BE2C (cell line): Measurements from ENCODE around the gene POLD4.

ENCODE experiments used
- DNase-seq: peaks from one replicate; pipeline ENCODE4 v3.0.0-alpha.2; 2020
- H3K27me3 ChIP-seq: fragments of 250-450 bp; sonication (Bioruptor Pico); 2 replicates; pipeline ENCODE4 v1.5.1; 2020; ENCODE audit warnings: mild to moderate bottlenecking
- H3K36me3 ChIP-seq: fragments of 250-450 bp; sonication (Bioruptor Pico); 2 replicates; pipeline ENCODE4 v1.5.1; 2020; ENCODE audit warnings: mild to moderate bottlenecking
- H3K4me1 ChIP-seq: fragments of 250-450 bp; sonication (Bioruptor Pico); 2 replicates; pipeline ENCODE4 v1.5.1; 2020
- H3K4me3 ChIP-seq: 2 replicates; pipeline ENCODE4 v1.5.1; 2011; ENCODE audit warnings: low read depth, low read length
- H3K9me3 ChIP-seq: fragments of 250-450 bp; sonication (Bioruptor Pico); 2 replicates; pipeline ENCODE4 v1.5.1; 2020
- TF ChIP-seq, protein P1 (sequence below): IDR thresholded peaks from 2 replicates; pipeline ENCODE4 v1.5.1; 2012; ENCODE audit warnings: mild to moderate bottlenecking, low read depth, low read length

Gene POLD4

GRCh38 chr11:67311051-67311555 lies 42.2 kb downstream of the POLD4 start:
- no peaks in the 10 kb centered on the region for H3K36me3 ChIP-seq
- TF ChIP-seq, protein P1, sequence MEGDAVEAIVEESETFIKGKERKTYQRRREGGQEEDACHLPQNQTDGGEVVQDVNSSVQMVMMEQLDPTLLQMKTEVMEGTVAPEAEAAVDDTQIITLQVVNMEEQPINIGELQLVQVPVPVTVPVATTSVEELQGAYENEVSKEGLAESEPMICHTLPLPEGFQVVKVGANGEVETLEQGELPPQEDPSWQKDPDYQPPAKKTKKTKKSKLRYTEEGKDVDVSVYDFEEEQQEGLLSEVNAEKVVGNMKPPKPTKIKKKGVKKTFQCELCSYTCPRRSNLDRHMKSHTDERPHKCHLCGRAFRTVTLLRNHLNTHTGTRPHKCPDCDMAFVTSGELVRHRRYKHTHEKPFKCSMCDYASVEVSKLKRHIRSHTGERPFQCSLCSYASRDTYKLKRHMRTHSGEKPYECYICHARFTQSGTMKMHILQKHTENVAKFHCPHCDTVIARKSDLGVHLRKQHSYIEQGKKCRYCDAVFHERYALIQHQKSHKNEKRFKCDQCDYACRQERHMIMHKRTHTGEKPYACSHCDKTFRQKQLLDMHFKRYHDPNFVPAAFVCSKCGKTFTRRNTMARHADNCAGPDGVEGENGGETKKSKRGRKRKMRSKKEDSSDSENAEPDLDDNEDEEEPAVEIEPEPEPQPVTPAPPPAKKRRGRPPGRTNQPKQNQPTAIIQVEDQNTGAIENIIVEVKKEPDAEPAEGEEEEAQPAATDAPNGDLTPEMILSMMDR: no peak
- H3K4me3 ChIP-seq: no peak overlapping the region
- DNase-seq: no peak
- peaks cover 2% of the 10 kb centered on the region; the same call in 1 of the 2 replicates for H3K4me1 ChIP-seq
- H3K27me3 ChIP-seq: no peaks in the 10 kb centered on the region
- H3K9me3 ChIP-seq: no peaks in the 10 kb centered on the region

DNA sequence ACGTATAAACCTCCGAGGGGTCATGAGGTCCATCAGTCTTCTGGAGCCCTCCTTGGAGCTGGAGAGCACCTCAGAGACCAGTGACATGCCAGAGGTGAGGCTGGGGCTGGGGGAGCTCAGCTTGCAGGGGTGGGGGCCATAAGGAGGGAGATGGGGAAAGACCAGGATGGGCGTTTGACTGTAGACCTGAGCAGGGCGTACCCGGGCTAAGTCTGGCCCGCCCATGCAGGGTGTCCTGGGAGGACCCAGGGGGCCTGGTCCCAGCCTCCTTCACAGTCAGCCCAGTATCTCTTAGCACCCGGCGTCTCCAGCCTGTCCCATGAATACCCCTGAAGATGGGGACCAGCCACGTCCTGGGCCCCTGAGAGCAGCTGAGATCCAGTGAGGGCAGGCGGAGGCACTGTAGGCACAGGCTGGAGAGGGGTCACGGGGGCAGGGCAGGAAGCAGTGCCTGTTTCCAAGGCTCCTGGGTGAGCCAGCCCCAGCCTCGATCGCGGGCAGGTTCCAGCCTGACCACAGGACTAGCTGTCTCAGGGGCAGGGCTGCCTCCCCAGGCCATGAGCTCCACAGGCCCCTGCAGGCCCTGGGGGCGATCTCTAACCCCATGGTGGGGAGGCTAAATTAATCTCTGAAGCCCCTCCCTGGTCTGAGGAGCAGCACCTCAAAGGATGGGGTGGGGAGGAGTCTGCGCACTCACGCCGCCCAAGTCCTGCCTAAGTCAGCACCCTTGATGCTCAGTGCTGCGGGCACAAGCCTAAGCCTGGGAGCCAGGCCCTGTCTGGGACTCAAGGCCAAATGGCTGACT lies 42.9 kb downstream of the POLD4 start:
- no peaks in the 10 kb centered on the region for H3K36me3 ChIP-seq
- no peak for DNase-seq
- no peaks in the 10 kb centered on the region for H3K27me3 ChIP-seq
- no peaks in the 10 kb centered on the region for H3K9me3 ChIP-seq
- H3K4me3 ChIP-seq: no peak overlapping the region
- peaks cover 2% of the 10 kb centered on the region; the same call in 1 of the 2 replicates for H3K4me1 ChIP-seq
- TF ChIP-seq, protein P1: no peak

DNA sequence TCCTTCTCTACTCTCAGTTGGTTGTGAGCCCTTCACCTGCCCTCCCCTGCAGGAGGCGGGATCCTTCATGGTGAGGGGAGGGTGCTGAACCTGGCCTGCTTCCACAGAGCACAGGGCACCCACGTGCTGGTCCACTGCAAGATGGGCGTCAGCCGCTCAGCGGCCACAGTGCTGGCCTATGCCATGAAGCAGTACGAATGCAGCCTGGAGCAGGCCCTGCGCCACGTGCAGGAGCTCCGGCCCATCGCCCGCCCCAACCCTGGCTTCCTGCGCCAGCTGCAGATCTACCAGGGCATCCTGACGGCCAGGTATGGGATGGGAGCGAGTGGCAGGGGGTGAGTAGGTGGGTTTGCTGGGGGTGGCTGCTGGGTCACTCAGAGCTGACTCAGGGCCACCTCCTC lies 43.7 kb downstream of the POLD4 start:
- TF ChIP-seq, protein P1: no peak
- no peak for DNase-seq
- Histone ChIP-seq H3K36me3 (no peaks in the 10 kb centered on the region), H3K9me3 (no peaks in the 10 kb centered on the region), H3K4me1 (peaks cover 2% of the 10 kb centered on the region; the same call in 1 of the 2 replicates), H3K27me3 (no peaks in the 10 kb centered on the region), H3K4me3 (no peak overlapping the region)

DNA sequence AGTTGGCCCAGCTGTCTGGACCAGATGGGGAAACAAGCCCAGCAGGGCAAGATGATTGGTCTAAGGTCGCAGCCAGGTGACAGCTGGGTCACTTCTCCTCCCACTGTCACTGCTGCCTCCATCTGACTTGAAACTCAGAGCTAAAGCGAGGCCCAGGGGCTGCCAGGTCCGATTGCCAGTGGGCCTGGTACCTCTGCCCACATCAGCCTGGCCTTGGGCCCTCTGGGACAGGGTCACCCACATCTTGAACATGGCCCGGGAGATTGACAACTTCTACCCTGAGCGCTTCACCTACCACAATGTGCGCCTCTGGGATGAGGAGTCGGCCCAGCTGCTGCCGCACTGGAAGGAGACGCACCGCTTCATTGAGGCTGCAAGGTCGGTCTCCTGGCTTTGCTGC lies 44.2 kb downstream of the POLD4 start:
- no peaks in the 10 kb centered on the region for H3K9me3 ChIP-seq
- no peaks in the 10 kb centered on the region for H3K27me3 ChIP-seq
- peaks cover 2% of the 10 kb centered on the region; the same call in 1 of the 2 replicates for H3K4me1 ChIP-seq
- no peak overlapping the region for H3K4me3 ChIP-seq
- H3K36me3 ChIP-seq: no peaks in the 10 kb centered on the region
- no peak for DNase-seq
- TF ChIP-seq, protein P1: no peak

- Histone ChIP-seq H3K9me3 (no peaks in the 10 kb centered on the region), H3K4me3 (no peak overlapping the region), H3K36me3 (no peaks in the 10 kb centered on the region), H3K4me1 (peaks cover 2% of the 10 kb centered on the region; the same call in 1 of the 2 replicates), H3K27me3 (no peaks in the 10 kb centered on the region)
- TF ChIP-seq, protein P1: no peak
- DNase-seq: no peak
Observed at GRCh38 chr11:67308031-67308866, 45.1 kb downstream of the POLD4 start.
